Uterus (tissue), 4 donors: Measurements from ENCODE around the gene ATP1B3. TPM values are rescaled to one million over a fixed set of nuclear protein-coding genes. Genes with fewer than 3 reads are reported as not detected.

ENCODE experiments used
- DNase-seq, 2 donors: peaks; one replicate each; pipeline ENCODE4 v3.0.0-alpha.2; 2019 to 2020
- H3K27ac ChIP-seq, 2 donors: fragments of 200-600 bp; sonication (generic); 1 replicate in 1 of 2; 2 replicates in 1 of 2; pipeline ENCODE4 v1.5.1; 2016 to 2018
- H3K27me3 ChIP-seq, 2 donors: fragments of 200-600 bp; sonication (generic); one replicate each; pipeline ENCODE4 v1.5.1; 2018 to 2019; ENCODE audit warnings: control low read depth in 1 of 2
- H3K36me3 ChIP-seq, 2 donors: fragments of 200-600 bp; sonication (generic); one replicate each; pipeline ENCODE4 v1.5.1; 2019; ENCODE audit warnings: control low read depth in 1 of 2
- H3K4me1 ChIP-seq, 2 donors: fragments of 200-600 bp; sonication (generic); one replicate each; pipeline ENCODE4 v1.5.1; 2018 to 2019; ENCODE audit warnings: control low read depth in 1 of 2
- H3K4me3 ChIP-seq, 2 donors: fragments of 200-600 bp; sonication (generic); 1 replicate in 1 of 2; 2 replicates in 1 of 2; pipeline ENCODE4 v1.5.1; 2018 to 2019; ENCODE audit warnings: mild to moderate bottlenecking in 1 of 2
- H3K9me3 ChIP-seq, 2 donors: fragments of 200-600 bp; sonication (generic); one replicate each; pipeline ENCODE4 v1.5.1; 2019; ENCODE audit warnings: control low read depth in 1 of 2
- POLR2A ChIP-seq, 2 donors: fragments of 450-650 bp; IDR thresholded peaks; one replicate each; pipeline ENCODE4 v1.6.1; 2016; ENCODE audit warnings: antibody characterized with exemption in 2 of 2, mild to moderate bottlenecking in 1 of 2, moderate library complexity in 1 of 2
- intact Hi-C: fragments of 100-400 bp; cut with DNase I; formaldehyde crosslinking; loops from one replicate; pipeline ENCODE4 v1.15.1; 2023; ENCODE audit warnings: low total_unique reads
- total RNA-seq, 4 donors: library from RNA; depleted of rRNA in 3 of 4; stranded (reverse); fragments of >200 nt in 3 of 4; gene quantifications; one replicate each; pipeline versions ENCODE4 v1.1.0 to v1.2.4, GENCODE V29; 2014 to 2023
- TF ChIP-seq, protein P1 (sequence below), 4 experiments: fragments of 200-600 bp in 2 of 4; fragments of 450-650 bp in 2 of 4; sonication (generic) in 2 of 4; IDR thresholded peaks; one replicate each; pipeline ENCODE4 v1.5.1; 2016 to 2019; ENCODE audit warnings: antibody characterized with exemption in 4 of 4, mild to moderate bottlenecking in 2 of 4, moderate library complexity in 1 of 4
- donor health status: DM: yes; HTN: yes; CAD: no.

The ATP1B3 gene
- total RNA-seq, 4 donors from 2014 or later, result 33.3 to 98.4 (median 40.3) TPM

DNA sequence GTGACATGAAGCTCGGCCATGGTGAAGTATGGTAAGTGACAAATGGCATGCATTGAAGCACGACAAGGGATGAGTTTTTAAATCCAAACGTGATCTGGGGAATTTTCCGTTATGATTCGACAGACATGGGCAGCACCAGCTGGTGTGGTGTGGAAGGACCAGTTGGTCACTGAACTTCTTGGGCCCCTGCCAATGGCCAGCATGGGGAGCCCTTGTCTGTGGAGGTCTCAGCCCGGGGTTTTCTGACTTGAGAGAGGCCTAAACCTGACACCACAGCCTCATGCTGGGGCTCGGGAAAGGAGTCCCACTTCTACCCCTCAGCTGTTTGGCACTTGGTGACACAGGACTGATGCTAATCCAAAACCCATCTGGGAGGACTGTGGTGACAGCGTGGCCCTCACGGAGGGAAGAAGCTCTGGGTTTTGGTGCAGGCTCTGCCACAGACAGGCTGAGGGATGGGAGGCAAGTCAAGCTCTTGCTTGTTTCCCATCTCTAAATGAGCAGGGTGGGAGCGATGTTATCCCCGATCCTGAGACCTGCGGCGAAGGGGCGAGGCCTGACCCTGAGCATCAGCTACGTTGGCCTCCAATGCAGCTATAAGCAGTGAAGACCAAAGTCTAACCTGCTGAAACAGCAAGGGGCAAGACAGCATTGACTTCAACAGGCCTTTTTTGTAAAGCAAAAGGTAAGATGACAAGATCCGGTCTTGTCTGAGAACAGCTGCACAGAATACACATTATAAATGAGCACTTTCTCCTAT lies 69.5 kb downstream of the ATP1B3 start:
- no peaks in the 10 kb centered on the region for H3K27me3 ChIP-seq
- DNase-seq, result no peak
- TF ChIP-seq POLR2A (IDR thresholded peaks at IDR 0.05), result no peak
- TF ChIP-seq, protein P1, sequence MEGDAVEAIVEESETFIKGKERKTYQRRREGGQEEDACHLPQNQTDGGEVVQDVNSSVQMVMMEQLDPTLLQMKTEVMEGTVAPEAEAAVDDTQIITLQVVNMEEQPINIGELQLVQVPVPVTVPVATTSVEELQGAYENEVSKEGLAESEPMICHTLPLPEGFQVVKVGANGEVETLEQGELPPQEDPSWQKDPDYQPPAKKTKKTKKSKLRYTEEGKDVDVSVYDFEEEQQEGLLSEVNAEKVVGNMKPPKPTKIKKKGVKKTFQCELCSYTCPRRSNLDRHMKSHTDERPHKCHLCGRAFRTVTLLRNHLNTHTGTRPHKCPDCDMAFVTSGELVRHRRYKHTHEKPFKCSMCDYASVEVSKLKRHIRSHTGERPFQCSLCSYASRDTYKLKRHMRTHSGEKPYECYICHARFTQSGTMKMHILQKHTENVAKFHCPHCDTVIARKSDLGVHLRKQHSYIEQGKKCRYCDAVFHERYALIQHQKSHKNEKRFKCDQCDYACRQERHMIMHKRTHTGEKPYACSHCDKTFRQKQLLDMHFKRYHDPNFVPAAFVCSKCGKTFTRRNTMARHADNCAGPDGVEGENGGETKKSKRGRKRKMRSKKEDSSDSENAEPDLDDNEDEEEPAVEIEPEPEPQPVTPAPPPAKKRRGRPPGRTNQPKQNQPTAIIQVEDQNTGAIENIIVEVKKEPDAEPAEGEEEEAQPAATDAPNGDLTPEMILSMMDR (IDR thresholded peaks at IDR 0.05), result no peak
- H3K4me3 ChIP-seq, result no peak overlapping the region
- H3K27ac ChIP-seq, result no peak overlapping the region
- no peaks in the 10 kb centered on the region for H3K36me3 ChIP-seq
- intact Hi-C loops, result no loop called here
- no peaks in the 10 kb centered on the region for H3K9me3 ChIP-seq
- H3K4me1 ChIP-seq, result peaks cover 0 to 3% of the 10 kb centered on the region in 2 donors

DNA sequence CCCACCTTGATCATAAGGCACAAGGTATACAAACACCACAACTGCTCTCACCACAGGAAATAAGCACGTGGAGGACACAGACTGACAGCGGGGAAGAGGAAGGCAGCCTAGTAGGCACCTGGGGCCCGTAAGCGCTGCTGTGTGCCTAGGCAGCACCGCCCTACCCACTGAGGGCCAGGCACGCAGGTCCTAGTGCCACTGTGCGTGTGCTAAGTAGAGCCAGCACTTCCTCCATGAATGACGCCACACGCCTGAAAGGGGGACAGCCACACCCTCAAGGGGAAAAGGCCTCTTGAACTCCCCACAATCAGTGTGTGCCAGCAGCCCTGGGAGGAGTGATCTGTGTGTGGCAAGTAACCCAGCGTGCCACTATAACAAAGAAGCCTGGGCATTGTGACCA lies 73.0 kb downstream of the ATP1B3 start:
- H3K4me3 ChIP-seq, result no peak overlapping the region
- intact Hi-C loops, result no loop called here
- no peak for TF ChIP-seq POLR2A (IDR thresholded peaks at IDR 0.05)
- TF ChIP-seq, protein P1 (IDR thresholded peaks at IDR 0.05), result no peak
- H3K36me3 ChIP-seq, result no peaks in the 10 kb centered on the region
- H3K27me3 ChIP-seq, result no peaks in the 10 kb centered on the region
- H3K4me1 ChIP-seq, result peaks cover 0 to 4% of the 10 kb centered on the region in 2 donors
- DNase-seq, result no peak
- H3K9me3 ChIP-seq, result no peaks in the 10 kb centered on the region
- no peak overlapping the region for H3K27ac ChIP-seq

DNA sequence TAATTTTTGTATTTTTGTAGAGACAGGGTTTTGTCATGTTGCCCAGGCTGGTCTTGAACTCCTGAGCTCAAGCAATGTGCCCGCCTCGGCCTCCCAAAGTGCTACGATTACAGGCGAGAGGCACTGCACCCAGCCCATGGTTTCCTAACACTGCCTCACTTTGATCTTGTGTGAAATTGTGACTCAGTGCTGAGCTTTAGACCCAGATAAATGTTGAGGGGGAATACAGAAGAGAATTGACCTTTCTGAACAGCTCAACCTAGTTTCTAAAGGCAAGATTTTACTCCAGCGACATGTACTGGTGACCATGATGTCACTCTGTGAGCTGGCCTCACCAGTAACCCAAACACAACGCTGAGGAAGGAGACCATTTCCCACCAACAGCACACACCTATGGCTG lies 73.5 kb downstream of the ATP1B3 start:
- DNase-seq, result no peak
- Histone ChIP-seq H3K9me3 (no peaks in the 10 kb centered on the region), H3K27me3 (no peaks in the 10 kb centered on the region), H3K4me3 (no peak overlapping the region), H3K4me1 (peaks cover 0 to 4% of the 10 kb centered on the region in 2 donors), H3K36me3 (no peaks in the 10 kb centered on the region), H3K27ac (no peak overlapping the region)
- TF ChIP-seq, protein P1 (IDR thresholded peaks at IDR 0.05), result no peak
- no peak for TF ChIP-seq POLR2A (IDR thresholded peaks at IDR 0.05)
- intact Hi-C loops, result no loop called here

DNA sequence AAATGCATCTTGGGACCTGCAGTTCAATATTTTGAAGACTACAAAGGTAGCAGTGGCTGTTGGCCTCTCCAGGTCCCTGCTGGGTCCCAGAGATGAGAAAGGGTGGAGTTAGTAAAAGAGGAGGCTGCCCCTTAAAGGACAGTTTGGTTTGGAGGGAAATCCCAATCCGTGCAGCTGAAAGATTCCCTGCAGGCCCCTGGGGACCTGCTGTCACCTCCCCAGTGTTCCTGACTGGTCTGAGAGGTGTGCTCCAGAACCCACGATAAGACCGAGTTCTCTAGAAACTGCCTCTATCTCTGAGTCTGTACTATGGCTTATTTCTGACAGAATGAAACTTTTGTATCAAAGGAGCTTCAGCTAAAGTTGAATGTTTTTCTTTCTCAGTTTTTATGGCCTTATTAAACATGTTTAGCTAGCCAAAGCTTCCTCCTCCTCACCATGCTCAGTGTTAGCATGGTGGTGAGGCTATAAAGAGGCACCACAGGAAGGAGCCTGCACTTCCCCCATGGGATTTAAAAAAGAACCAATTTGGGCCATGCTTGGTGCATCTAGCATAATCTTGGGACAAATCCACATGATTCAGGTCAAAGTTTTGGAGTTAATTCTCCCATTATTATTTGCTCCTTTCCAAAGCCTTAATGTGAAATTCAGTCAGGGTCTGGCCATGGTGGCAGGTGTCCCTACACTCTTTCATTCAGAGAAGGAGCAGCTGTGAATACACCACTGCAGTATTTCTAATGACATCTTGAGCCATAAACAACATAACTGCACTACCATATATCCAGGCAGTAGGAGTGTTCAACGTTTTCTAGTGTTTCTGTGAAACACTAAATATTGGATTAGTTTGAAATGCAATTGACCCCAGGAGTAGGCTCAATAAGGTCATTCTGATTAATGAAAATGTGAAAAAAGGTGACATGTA lies 74.4 kb downstream of the ATP1B3 start:
- Histone ChIP-seq H3K4me1 (peaks cover 0 to 4% of the 10 kb centered on the region in 2 donors), H3K4me3 (no peak overlapping the region), H3K36me3 (no peaks in the 10 kb centered on the region), H3K27ac (no peak overlapping the region), H3K27me3 (no peaks in the 10 kb centered on the region), H3K9me3 (no peaks in the 10 kb centered on the region)
- no peak for DNase-seq
- TF ChIP-seq POLR2A (IDR thresholded peaks at IDR 0.05), result no peak
- TF ChIP-seq, protein P1 (IDR thresholded peaks at IDR 0.05), result no peak
- intact Hi-C loops, result no loop called here

DNA sequence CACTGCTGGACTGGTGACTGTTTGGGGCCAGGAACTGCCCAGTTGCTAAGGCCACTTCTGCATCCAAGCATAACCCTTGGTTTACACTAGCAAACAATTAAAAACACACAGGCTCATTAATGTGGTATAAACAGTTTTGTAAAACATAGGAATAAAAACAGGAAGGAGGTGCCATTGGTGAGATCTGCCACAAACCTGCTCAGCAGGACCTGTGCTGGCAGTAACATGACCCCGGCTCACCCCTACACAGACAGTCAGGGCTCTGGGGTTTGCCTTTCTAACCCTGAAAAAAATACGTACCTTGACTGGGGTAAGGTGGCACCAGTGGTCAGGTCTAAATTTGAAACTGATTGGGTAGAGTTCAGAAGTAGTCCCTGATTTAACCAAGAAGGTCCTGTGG lies 76.2 kb downstream of the ATP1B3 start:
- no peak for TF ChIP-seq POLR2A (IDR thresholded peaks at IDR 0.05)
- TF ChIP-seq, protein P1 (IDR thresholded peaks at IDR 0.05), result no peak
- Histone ChIP-seq H3K9me3 (no peaks in the 10 kb centered on the region), H3K4me1 (peaks cover 0 to 4% of the 10 kb centered on the region in 2 donors), H3K36me3 (no peaks in the 10 kb centered on the region), H3K4me3 (no peak overlapping the region), H3K27me3 (no peaks in the 10 kb centered on the region), H3K27ac (no peak overlapping the region)
- intact Hi-C loops, result no loop called here
- no peak for DNase-seq
